K562 (cell line): ENCODE data around the gene KRTAP5-11. TPM values are rescaled to one million over a fixed set of nuclear protein-coding genes. Genes with fewer than 3 reads are reported as not detected.
"Not testable (repeated sequence)": the region's sequence is repeated elsewhere in the genome, so short reads cannot be mapped to it uniquely, and the experiment has no call there.

Experiments
- ATAC-seq: fragments of 200-7000 bp; cut with Tn5 transposase; 3 replicates; pipeline ENCODE4 v1.9.1; 2020; ENCODE audit warnings: moderate library complexity
- BruUV-seq: library from RNA; stranded (reverse); fragments of 400-500 nt; replicated peaks from 2 replicates; lab custom pipeline; 2021; lab: Mats Ljungman, UMichigan
- CTCF ChIA-PET: fragments of 300-600 bp; formaldehyde crosslinking; extraction: SDS; loops from one replicate; lab custom pipeline; 2021; ENCODE audit warnings: low intra/inter-chr PET ratio; lab: Yijun Ruan, JAX
- POLR2A ChIA-PET: fragments of 300-600, 350-650 bp; sonication (Branson Sonifier 250); formaldehyde crosslinking; extraction: SDS; loops from one replicate; lab custom pipeline; 2021; ENCODE audit warnings: antibody characterized with exemption, inconsistent platforms; lab: Yijun Ruan, JAX
- DNase-seq, 4 experiments: peaks; one replicate each; pipeline versions ENCODE4 v3.0.0 to v3.0.0-alpha.2; 2011 to 2018; ENCODE audit warnings: low spot score in 3 of 4, mixed read lengths in 3 of 4; ENCODE audit errors: extremely low read depth in 1 of 4
- FAIRE-seq: peaks from 2 replicates; lab custom pipeline; 2011; peaks lifted over from hg19 to GRCh38; lab: Jason Lieb, UNC
- H2AFZ ChIP-seq: 2 replicates; pipeline ENCODE4 v1.6.0; 2011; ENCODE audit warnings: low read depth, low read length, control low read depth, inconsistent platforms
- H3K27ac ChIP-seq: fragments of 200-600 bp; 3 replicates; pipeline ENCODE4 v1.8.0; 2011; ENCODE audit warnings: low read depth, mild to moderate bottlenecking, control low read depth, inconsistent platforms, low read length, moderate library complexity, mixed read lengths; ENCODE audit errors: extremely low read depth
- H3K27me3 ChIP-seq, 2 experiments: fragments of 300-600 bp in 1 of 2; 2 replicates in 1 of 2; 3 replicates in 1 of 2; pipeline versions ENCODE4 v1.6.0 to v1.8.0; 2011; ENCODE audit warnings: inconsistent platforms in 2 of 2, low read length in 2 of 2, mild to moderate bottlenecking in 1 of 2, mixed read lengths in 1 of 2, moderate library complexity in 1 of 2; ENCODE audit not compliant: control insufficient read depth in 2 of 2, insufficient read depth in 2 of 2
- H3K36me3 ChIP-seq: fragments of 300-600 bp; 3 replicates; pipeline ENCODE4 v1.8.0; 2011; ENCODE audit warnings: mild to moderate bottlenecking, low read length, inconsistent platforms; ENCODE audit not compliant: control insufficient read depth, insufficient read depth
- H3K4me1 ChIP-seq, 2 experiments: fragments of 200-600 bp in 1 of 2; replicated peaks in 1 of 2; 2 replicates in 1 of 2; 3 replicates in 1 of 2; pipeline versions ENCODE4 v1.5.1 to v1.8.0; 2011; ENCODE audit warnings: inconsistent platforms in 2 of 2, low read length in 2 of 2, mild to moderate bottlenecking in 1 of 2, mixed read lengths in 1 of 2, moderate library complexity in 1 of 2; ENCODE audit not compliant: control insufficient read depth in 2 of 2, insufficient read depth in 2 of 2
- H3K4me2 ChIP-seq: 2 replicates; pipeline ENCODE4 v1.6.1; 2011; ENCODE audit warnings: low read length, control low read depth, inconsistent platforms, mixed read lengths; ENCODE audit not compliant: insufficient read depth
- H3K4me3 ChIP-seq: fragments of 200-600 bp; sonication (generic), shearing (Covaris generic); 2 replicates; pipeline ENCODE4 v1.5.1; 2016; ENCODE audit warnings: control low read depth, inconsistent platforms
- H3K79me2 ChIP-seq: fragments of 200-600 bp; 3 replicates; pipeline ENCODE4 v1.8.0; 2011; ENCODE audit warnings: low read length, inconsistent platforms; ENCODE audit not compliant: control insufficient read depth, insufficient read depth
- H3K9ac ChIP-seq, 2 experiments: 2 replicates each; pipeline versions ENCODE4 v1.6.0 to v1.6.1; 2011; ENCODE audit warnings: low read depth in 2 of 2, low read length in 2 of 2, control low read depth in 1 of 2, inconsistent platforms in 1 of 2, mild to moderate bottlenecking in 1 of 2, mixed read lengths in 1 of 2; ENCODE audit not compliant: insufficient read depth in 1 of 2
- H3K9me1 ChIP-seq: one replicate; pipeline ENCODE4 v1.6.0; 2011; ENCODE audit warnings: inconsistent platforms, mild to moderate bottlenecking, low read length, moderate library complexity; ENCODE audit not compliant: control insufficient read depth, insufficient read depth
- H3K9me3 ChIP-seq: replicated peaks from 2 replicates; pipeline ENCODE4 v1.5.1; 2011; ENCODE audit warnings: low read depth, low read length, inconsistent platforms; ENCODE audit not compliant: control insufficient read depth, insufficient read depth
- H4K20me1 ChIP-seq: replicated peaks from 2 replicates; pipeline ENCODE4 v1.6.1; 2011; ENCODE audit warnings: low read length, inconsistent platforms, mixed read lengths; ENCODE audit not compliant: control insufficient read depth, insufficient read depth
- CUX1 ChIP-seq: fragments of 200-800 bp; sonication (Bioruptor generic); IDR thresholded peaks from 2 replicates; pipeline ENCODE4 v1.6.1; 2016; ENCODE audit warnings: missing genetic modification characterization, missing compliant biosample characterization
- DACH1 ChIP-seq: fragments of 450-650 bp; IDR thresholded peaks from 2 replicates; pipeline ENCODE4 v1.6.1; 2018; ENCODE audit not compliant: partially characterized antibody
- ETV6 ChIP-seq, 3 experiments: fragments of 150-350 bp in 1 of 3; sonication (generic) in 1 of 3; formaldehyde crosslinking in 1 of 3; IDR thresholded peaks; 2 replicates each; pipeline versions ENCODE4 v1.6.1 to v1.8.0; 2014 to 2022; ENCODE audit warnings: borderline replicate concordance in 2 of 3, low read depth in 2 of 3, antibody characterized with exemption in 1 of 3, low read length in 1 of 3, mild to moderate bottlenecking in 1 of 3, missing genetic modification reagents in 1 of 3
- SAFB ChIP-seq: fragments of 200-400 bp; formaldehyde crosslinking; IDR thresholded peaks from 2 replicates; pipeline ENCODE4 v1.6.1; 2017; ENCODE audit warnings: low read depth, low read length, borderline replicate concordance
- WGBS: fragments of 100-300 bp; shearing (Covaris generic); methylation state at CpG from one replicate; pipeline ENCODE4 v1.1.6; 2016; ENCODE audit warnings: low coverage, mixed read lengths; ENCODE audit not compliant: insufficient coverage; ENCODE audit errors: missing lambda C conversion rate; 5-methylcytosine and 5-hydroxymethylcytosine counted together
- in situ Hi-C: fragments of 300-500 bp; cut with MboI; formaldehyde crosslinking; loops from 4 replicates; pipeline ENCODE4 v1.15.0; 2018; ENCODE audit warnings: inconsistent platforms, mixed read lengths
- intact Hi-C: fragments of 100-400 bp; cut with micrococcal nuclease; formaldehyde crosslinking; loops from 2 replicates; pipeline ENCODE4 v1.14.2; 2022
- polyA plus RNA-seq, 8 experiments: library from polyadenylated mRNA; depleted of rRNA in 4 of 8; stranded (reverse) in 5 of 8; unstranded in 3 of 8; fragments of >200 nt; fragmentation: Nextera tagmentation in 2 of 8; fragmentation: Illumina TruSeq in 1 of 8; extraction: Ambion mirVana in 2 of 8; extraction: Trizol in 1 of 8; gene quantifications; 2 replicates each; pipeline versions ENCODE4 v1.2.1 to v1.2.3, GENCODE V29; 2011 to 2014; ENCODE audit warnings: inconsistent platforms in 1 of 8, missing spikeins in 1 of 8
- total RNA-seq, 7 experiments: library from RNA; depleted of rRNA in 6 of 7; stranded (reverse); fragments of >200 nt in 6 of 7; fragmentation: Illumina TruSeq in 2 of 7; extraction: Trizol in 2 of 7; gene quantifications; 2 replicates each; pipeline versions ENCODE4 v1.2.1 to v1.2.3, GENCODE V29; 2011 to 2021; ENCODE audit warnings: low replicate concordance in 1 of 7

The KRTAP5-11 gene
- total and polyA plus RNA-seq, 9 of the 15 experiments (the other 6 are each of a cell fraction or from before 2014, with no cell fraction given): not detected

- DNase-seq; H2AFZ ChIP-seq; intact Hi-C loops; H4K20me1 ChIP-seq; H3K9ac ChIP-seq; CTCF ChIA-PET; POLR2A ChIA-PET; H3K36me3 ChIP-seq; H3K9me3 ChIP-seq; ATAC-seq; H3K4me1 ChIP-seq; FAIRE-seq; H3K79me2 ChIP-seq; BruUV-seq; H3K9me1 ChIP-seq; H3K4me2 ChIP-seq; H3K27ac ChIP-seq; H3K4me3 ChIP-seq; TF ChIP-seq ETV6 (IDR thresholded peaks at IDR 0.05; ENCODE audit: borderline replicate concordance in 1 of 2, low read depth in 2 of 2, low read length in 1 of 2): not testable (repeated sequence)
- 0 out of 2 replicates have a peak, but pooled peaks have one; percentile 52 for TF ChIP-seq ETV6 (CRISPR knock-in tag; IDR thresholded peaks at IDR 0.05; ENCODE audit: borderline replicate concordance)
- TF ChIP-seq SAFB: peak; percentile 51; the same call in 1 of the 2 replicates
- TF ChIP-seq DACH1: peak; percentile 88
- TF ChIP-seq CUX1 (CRISPR knock-in tag): peak; percentile 85; the same call in 1 of the 2 replicates
- peaks cover 2 to 26% of the 10 kb centered on the region in 2 experiments; a peak in 4 of 5 replicates for H3K27me3 ChIP-seq
- WGBS: 0% methylated on average over 5 of the region's 5 CpGs
- in situ Hi-C loops: loop anchor here (25.0 kb wide), 1 partner anchor 852 kb away; the partner anchor contains the start of gene CLPB
Measured at GRCh38 chr11:71585673-71586072, 3.0 kb upstream of the KRTAP5-11 start.

- H4K20me1 ChIP-seq, H3K4me3 ChIP-seq, BruUV-seq, DNase-seq, FAIRE-seq, H3K36me3 ChIP-seq, H3K9me3 ChIP-seq, H3K27ac ChIP-seq, H3K4me1 ChIP-seq, H3K79me2 ChIP-seq, H3K4me2 ChIP-seq, H2AFZ ChIP-seq, ATAC-seq, intact Hi-C loops, H3K9me1 ChIP-seq, CTCF ChIA-PET, H3K9ac ChIP-seq: not testable (repeated sequence)
- POLR2A ChIA-PET: interaction anchor here (0.7 kb wide), 1 partner anchor 10 kb away, joined by 3 read pairs; no protein-coding TSS in a partner anchor
- in situ Hi-C loops: loop anchor here (25.0 kb wide), 1 partner anchor 854 kb away; the partner anchor contains the start of gene CLPB
- 11% methylated on average over 2 of the region's 2 CpGs for WGBS
- H3K27me3 ChIP-seq: peaks cover 2 to 31% of the 10 kb centered on the region in 2 experiments; a peak in 3 of 5 replicates
Measured at GRCh38 chr11:71582969-71583368, 294 bp upstream of the KRTAP5-11 start.
